Rectal smooth muscle tissue (tissue), 1 donor: ENCODE data around the gene FKBP9.
"Not testable (repeated sequence)": the region's sequence is repeated elsewhere in the genome, so short reads cannot be mapped to it uniquely, and the experiment has no call there.

Experiments
- H3K27ac ChIP-seq: one replicate; pipeline ENCODE4 v1.7.0; 2013; ENCODE audit warnings: low read depth, low read length, inconsistent platforms
- H3K27me3 ChIP-seq: one replicate; pipeline ENCODE4 v1.7.0; 2013; ENCODE audit warnings: low read length; ENCODE audit not compliant: control insufficient read depth, insufficient read depth
- H3K36me3 ChIP-seq: one replicate; pipeline ENCODE4 v1.7.0; 2013; ENCODE audit warnings: low read length; ENCODE audit not compliant: control insufficient read depth, insufficient read depth
- H3K4me1 ChIP-seq: one replicate; pipeline ENCODE4 v1.7.0; 2013; ENCODE audit warnings: low read length; ENCODE audit not compliant: control insufficient read depth, insufficient read depth
- H3K4me3 ChIP-seq: one replicate; pipeline ENCODE4 v1.7.0; 2013; ENCODE audit warnings: low read length
- H3K9ac ChIP-seq: one replicate; pipeline ENCODE4 v1.7.0; 2013; ENCODE audit warnings: low read length

Gene FKBP9

GRCh38 chr7:32957326-32958045 is at the start of gene FKBP9:
TSS of gene FKBP9 (plus strand) at chr7:32957440. CDS start at chr7:32957574, 134 bp downstream.
- Histone ChIP-seq H3K36me3 (no peaks in the 10 kb centered on the region), H3K27me3 (no peaks in the 10 kb centered on the region), H3K9ac (peak within 1 kb of the TSS; percentile 66)

GRCh38 chr7:32910195-32910594 is 47.0 kb upstream of the FKBP9 start:
- no peak overlapping the region for H3K27ac ChIP-seq
- no peak overlapping the region for H3K9ac ChIP-seq
- H3K4me1 ChIP-seq = no peaks in the 10 kb centered on the region
- H3K27me3 ChIP-seq = no peaks in the 10 kb centered on the region
- H3K4me3 ChIP-seq = no peak overlapping the region
- H3K36me3 ChIP-seq = no peaks in the 10 kb centered on the region

More at GRCh38 chr7:32957326-32958045, at the start of gene FKBP9:
- Histone ChIP-seq H3K4me3 (peak within 1 kb of the TSS; percentile 90), H3K4me1 (no peaks in the 10 kb centered on the region), H3K27ac (peak within 1 kb of the TSS; percentile 80)

- H3K4me3 ChIP-seq = no peak overlapping the region
- no peak overlapping the region for H3K27ac ChIP-seq
- H3K27me3 ChIP-seq = no peaks in the 10 kb centered on the region
- H3K4me1 ChIP-seq = no peaks in the 10 kb centered on the region
- no peak overlapping the region for H3K9ac ChIP-seq
- H3K36me3 ChIP-seq = peaks cover 15% of the 10 kb centered on the region
These were observed 43.1 kb upstream of the FKBP9 start for GRCh38 chr7:32914184-32914583.

GRCh38 chr7:32915041-32915536 is 42.2 kb upstream of the FKBP9 start:
- H3K27me3 ChIP-seq = no peaks in the 10 kb centered on the region
- no peak overlapping the region for H3K27ac ChIP-seq
- no peaks in the 10 kb centered on the region for H3K4me1 ChIP-seq
- no peak overlapping the region for H3K9ac ChIP-seq
- H3K36me3 ChIP-seq = peaks cover 15% of the 10 kb centered on the region
- no peak overlapping the region for H3K4me3 ChIP-seq

GRCh38 chr7:32916006-32916405 is 41.2 kb upstream of the FKBP9 start:
- Histone ChIP-seq H3K9ac (no peak overlapping the region), H3K4me1 (no peaks in the 10 kb centered on the region), H3K36me3 (peaks cover 15% of the 10 kb centered on the region), H3K27ac (no peak overlapping the region), H3K4me3 (no peak overlapping the region), H3K27me3 (no peaks in the 10 kb centered on the region)

GRCh38 chr7:32916994-32917393 is 40.2 kb upstream of the FKBP9 start:
- H3K4me3 ChIP-seq, H3K9ac ChIP-seq, H3K27ac ChIP-seq, H3K27me3 ChIP-seq, H3K4me1 ChIP-seq: not testable (repeated sequence)
- H3K36me3 ChIP-seq = peaks cover 15% of the 10 kb centered on the region

GRCh38 chr7:32921896-32922295 is 35.3 kb upstream of the FKBP9 start:
- Histone ChIP-seq H3K9ac (no peak overlapping the region), H3K36me3 (peaks cover 6% of the 10 kb centered on the region), H3K4me3 (no peak overlapping the region), H3K27me3 (no peaks in the 10 kb centered on the region), H3K4me1 (no peaks in the 10 kb centered on the region), H3K27ac (no peak overlapping the region)

GRCh38 chr7:32928785-32929298 is 28.4 kb upstream of the FKBP9 start:
- Histone ChIP-seq H3K27ac (no peak overlapping the region), H3K4me3 (no peak overlapping the region), H3K27me3 (no peaks in the 10 kb centered on the region), H3K4me1 (no peaks in the 10 kb centered on the region), H3K9ac (no peak overlapping the region), H3K36me3 (peaks cover 8% of the 10 kb centered on the region)

GRCh38 chr7:32929430-32930143 is 27.7 kb upstream of the FKBP9 start:
- Histone ChIP-seq H3K27me3 (no peaks in the 10 kb centered on the region), H3K27ac (no peak overlapping the region), H3K36me3 (peaks cover 8% of the 10 kb centered on the region), H3K4me3 (no peak overlapping the region), H3K9ac (no peak overlapping the region), H3K4me1 (no peaks in the 10 kb centered on the region)

GRCh38 chr7:32930378-32930777 is 26.9 kb upstream of the FKBP9 start:
- peaks cover 8% of the 10 kb centered on the region for H3K36me3 ChIP-seq
- H3K27ac ChIP-seq = no peak overlapping the region
- no peak overlapping the region for H3K4me3 ChIP-seq
- no peak overlapping the region for H3K9ac ChIP-seq
- H3K4me1 ChIP-seq = no peaks in the 10 kb centered on the region
- H3K27me3 ChIP-seq = no peaks in the 10 kb centered on the region

- H3K27ac ChIP-seq = no peak overlapping the region
- peaks cover 14% of the 10 kb centered on the region for H3K4me1 ChIP-seq
- H3K4me3 ChIP-seq = no peak overlapping the region
- H3K36me3 ChIP-seq = no peaks in the 10 kb centered on the region
- H3K9ac ChIP-seq = no peak overlapping the region
- no peaks in the 10 kb centered on the region for H3K27me3 ChIP-seq
These were observed 21.7 kb upstream of the FKBP9 start for GRCh38 chr7:32935558-32935957.

GRCh38 chr7:32936689-32937088 is 20.6 kb upstream of the FKBP9 start:
- H3K27ac ChIP-seq = no peak overlapping the region
- H3K36me3 ChIP-seq = no peaks in the 10 kb centered on the region
- no peaks in the 10 kb centered on the region for H3K27me3 ChIP-seq
- peaks cover 22% of the 10 kb centered on the region for H3K4me1 ChIP-seq
- no peak overlapping the region for H3K4me3 ChIP-seq
- no peak overlapping the region for H3K9ac ChIP-seq
